ENCODE data around the gene SMCO2. TPM values are rescaled to one million over a fixed set of nuclear protein-coding genes. Genes with fewer than 3 reads are reported as not detected.

SMCO2 gene
- total and polyA plus RNA-seq, 2 experiments from 2014 or later: not detected

- no peaks in the 10 kb centered on the region for H3K4me1 ChIP-seq (ENCODE audit: insufficient read depth)
- TF ChIP-seq EZH2 (IDR thresholded peaks at IDR 0.05; ENCODE audit: borderline replicate concordance): no peak
- no peaks in the 10 kb centered on the region for H4K20me1 ChIP-seq (ENCODE audit: insufficient read depth, poor library complexity, severe bottlenecking)
- no peak overlapping the region for H2AFZ ChIP-seq
- DNase-seq (ENCODE audit: low spot score): no peak
- no peaks in the 10 kb centered on the region for H3K27me3 ChIP-seq
- H3K79me2 ChIP-seq: no peaks in the 10 kb centered on the region
- WGBS (ENCODE audit: low lambda C conversion rate, missing lambda C conversion rate): 75% methylated on average over 4 of the region's 4 CpGs
- no peaks in the 10 kb centered on the region for H3K9me2 ChIP-seq (replicated peaks; ENCODE audit: insufficient read depth)
- no peak overlapping the region for H3K4me3 ChIP-seq
- H3K9me3 ChIP-seq (ENCODE audit: low read depth): peaks cover 10% of the 10 kb centered on the region
- no peaks in the 10 kb centered on the region for H3K36me3 ChIP-seq (replicated peaks; ENCODE audit: insufficient read depth, low read depth)
- H3K27ac ChIP-seq: no peak overlapping the region
- no peak overlapping the region for H3K4me2 ChIP-seq
These were observed 26.1 kb downstream of the SMCO2 start for GRCh38 chr12:27472604-27473003.

- H2AFZ ChIP-seq: no peak overlapping the region
- TF ChIP-seq CTCF (IDR thresholded peaks at IDR 0.05; ENCODE audit: poor library complexity): no peak
- H3K9me2 ChIP-seq (replicated peaks; ENCODE audit: insufficient read depth): no peaks in the 10 kb centered on the region
- no peak overlapping the region for H3K4me2 ChIP-seq
- WGBS (ENCODE audit: low lambda C conversion rate, missing lambda C conversion rate): 67% methylated on average over 3 of the region's 3 CpGs
- no peaks in the 10 kb centered on the region for H3K27me3 ChIP-seq
- H4K20me1 ChIP-seq (ENCODE audit: insufficient read depth, poor library complexity, severe bottlenecking): no peaks in the 10 kb centered on the region
- no peak overlapping the region for H3K27ac ChIP-seq
- H3K36me3 ChIP-seq (replicated peaks; ENCODE audit: insufficient read depth, low read depth): no peaks in the 10 kb centered on the region
- peaks cover 14% of the 10 kb centered on the region for H3K9me3 ChIP-seq (ENCODE audit: low read depth)
- H3K79me2 ChIP-seq: no peaks in the 10 kb centered on the region
- no peaks in the 10 kb centered on the region for H3K4me1 ChIP-seq (ENCODE audit: insufficient read depth)
- DNase-seq (ENCODE audit: low spot score): no peak
- no peak overlapping the region for H3K4me3 ChIP-seq
These were observed 27.8 kb downstream of the SMCO2 start for GRCh38 chr12:27474344-27474743.

GRCh38 chr12:27477049-27477448, 30.5 kb downstream of the SMCO2 start:
- Histone ChIP-seq H3K79me2 (no peaks in the 10 kb centered on the region), H3K36me3 (replicated peaks; ENCODE audit: insufficient read depth, low read depth) (no peaks in the 10 kb centered on the region), H4K20me1 (ENCODE audit: insufficient read depth, poor library complexity, severe bottlenecking) (no peaks in the 10 kb centered on the region), H3K4me3 (no peak overlapping the region), H3K9me3 (ENCODE audit: low read depth) (peaks cover 14% of the 10 kb centered on the region), H3K4me1 (ENCODE audit: insufficient read depth) (no peaks in the 10 kb centered on the region), H3K27me3 (no peaks in the 10 kb centered on the region), H3K4me2 (no peak overlapping the region), H3K9me2 (replicated peaks; ENCODE audit: insufficient read depth) (no peaks in the 10 kb centered on the region), H2AFZ (no peak overlapping the region), H3K27ac (no peak overlapping the region)
- no peak for DNase-seq (ENCODE audit: low spot score)
- TF ChIP-seq CTCF (IDR thresholded peaks at IDR 0.05; ENCODE audit: poor library complexity) (no peak), EZH2phosphoT487 (IDR thresholded peaks at IDR 0.05; ENCODE audit: low read depth, severe bottlenecking, unreplicated experiment) (no peak), EZH2 (IDR thresholded peaks at IDR 0.05; ENCODE audit: borderline replicate concordance) (no peak)

- no peaks in the 10 kb centered on the region for H3K36me3 ChIP-seq (replicated peaks; ENCODE audit: insufficient read depth, low read depth)
- H3K79me2 ChIP-seq: no peaks in the 10 kb centered on the region
- no peaks in the 10 kb centered on the region for H3K4me1 ChIP-seq (ENCODE audit: insufficient read depth)
- H2AFZ ChIP-seq: no peak overlapping the region
- H3K4me2 ChIP-seq: no peak overlapping the region
- no peak overlapping the region for H3K27ac ChIP-seq
- no peaks in the 10 kb centered on the region for H3K9me2 ChIP-seq (replicated peaks; ENCODE audit: insufficient read depth)
- H3K9me3 ChIP-seq (ENCODE audit: low read depth): peaks cover 14% of the 10 kb centered on the region
- no peaks in the 10 kb centered on the region for H3K27me3 ChIP-seq
- no peaks in the 10 kb centered on the region for H4K20me1 ChIP-seq (ENCODE audit: insufficient read depth, poor library complexity, severe bottlenecking)
- no peak for TF ChIP-seq EZH2phosphoT487 (IDR thresholded peaks at IDR 0.05; ENCODE audit: low read depth, severe bottlenecking, unreplicated experiment)
- no peak for TF ChIP-seq CTCF (IDR thresholded peaks at IDR 0.05; ENCODE audit: poor library complexity)
- TF ChIP-seq EZH2 (IDR thresholded peaks at IDR 0.05; ENCODE audit: borderline replicate concordance): no peak
- no peak for DNase-seq (ENCODE audit: low spot score)
- no peak overlapping the region for H3K4me3 ChIP-seq
These were observed 32.4 kb downstream of the SMCO2 start for GRCh38 chr12:27478949-27479348.
